ENCODE data around the gene DAZAP2. TPM values are rescaled to one million over a fixed set of nuclear protein-coding genes. Genes with fewer than 3 reads are reported as not detected.

DAZAP2 gene
- total and polyA plus RNA-seq, 4 donors = 66.0 to 218 (median 135) TPM

GRCh38 chr12:51270067-51270950 lies 31.7 kb downstream of the DAZAP2 start, which contains the start of gene SMAGP:
TSS of gene SMAGP (minus strand) at chr12:51270415. CDS start at chr12:51269278, 1,137 bp downstream.
- peaks cover 0 to 17% (median 13%) of the 10 kb centered on the region in 4 donors for H3K4me1 ChIP-seq (ENCODE audit: control insufficient read depth in 4 of 4, insufficient read depth in 4 of 4, low read length in 3 of 4)
- TF ChIP-seq HNF4G (IDR thresholded peaks at IDR 0.05) (peak; percentile 91), SP1 (IDR thresholded peaks at IDR 0.05) (peak; percentile 97), JUND (IDR thresholded peaks at IDR 0.05) (no peak), ZBTB33 (IDR thresholded peaks at IDR 0.05) (no peak), RAD21 (IDR thresholded peaks at IDR 0.05) (peak in 1 of 2 donors; percentile 48), RXRA (IDR thresholded peaks at IDR 0.05) (peak in 1 of 2 donors; percentile 31), YY1 (IDR thresholded peaks at IDR 0.05) (no peak), REST (IDR thresholded peaks at IDR 0.05) (peak; percentile 35), TAF1 (conservative IDR thresholded peaks at IDR 0.05) (peak; percentile 74), HNF4A (conservative IDR thresholded peaks at IDR 0.05) (peak; percentile 83 to 90), GABPA (IDR thresholded peaks at IDR 0.05 in 1 of 2, conservative IDR thresholded peaks at IDR 0.05 in 1 of 2) (no peak), CTCF (IDR thresholded peaks at IDR 0.05; ENCODE audit: low read depth, low read length, missing input control) (no peak), EGR1 (IDR thresholded peaks at IDR 0.05; ENCODE audit: low read depth in 2 of 2) (no peak), FOXA2 (IDR thresholded peaks at IDR 0.05) (no peak)
- TF ChIP-seq, protein P1, sequence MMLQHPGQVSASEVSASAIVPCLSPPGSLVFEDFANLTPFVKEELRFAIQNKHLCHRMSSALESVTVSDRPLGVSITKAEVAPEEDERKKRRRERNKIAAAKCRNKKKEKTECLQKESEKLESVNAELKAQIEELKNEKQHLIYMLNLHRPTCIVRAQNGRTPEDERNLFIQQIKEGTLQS (IDR thresholded peaks at IDR 0.05) = no peak
- TF ChIP-seq, protein P2, sequence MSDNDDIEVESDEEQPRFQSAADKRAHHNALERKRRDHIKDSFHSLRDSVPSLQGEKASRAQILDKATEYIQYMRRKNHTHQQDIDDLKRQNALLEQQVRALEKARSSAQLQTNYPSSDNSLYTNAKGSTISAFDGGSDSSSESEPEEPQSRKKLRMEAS (IDR thresholded peaks at IDR 0.05) = peak; percentile 27
- no peaks in the 10 kb centered on the region for H3K36me3 ChIP-seq (ENCODE audit: control insufficient read depth in 4 of 4, insufficient read depth in 3 of 4, low read depth in 1 of 4, low read length in 3 of 4)
- H3K9me3 ChIP-seq (ENCODE audit: control insufficient read depth in 4 of 4, low read length in 3 of 4) = no peaks in the 10 kb centered on the region
- H3K27me3 ChIP-seq (ENCODE audit: control insufficient read depth in 4 of 4, insufficient read depth in 4 of 4, low read length in 3 of 4) = no peaks in the 10 kb centered on the region
- DNase-seq (ENCODE audit: low spot score) = peak; percentile 58
- WGBS = under 1% methylated on average over 83 of the region's 83 CpGs
- H3K9ac ChIP-seq (ENCODE audit: low read depth in 1 of 2, low read length in 2 of 2) = peak within 1 kb of the TSS; percentile 57 to 64
- H3K4me3 ChIP-seq (ENCODE audit: low read depth in 1 of 3, low read length in 3 of 3) = peak within 1 kb of the TSS; percentile 54 to 86 (median 68)
- H3K27ac ChIP-seq (ENCODE audit: low read depth in 1 of 2, low read length in 2 of 2) = peak within 1 kb of the TSS; percentile 74 to 76
